ENCODE data around the gene SUMO2. TPM values are rescaled to one million over a fixed set of nuclear protein-coding genes. Genes with fewer than 3 reads are reported as not detected.

The SUMO2 gene
- total and polyA plus RNA-seq, 2 of the 13 experiments (the other 11 are each of a cell fraction or from before 2014, with no cell fraction given) = 337 to 553 TPM

DNA sequence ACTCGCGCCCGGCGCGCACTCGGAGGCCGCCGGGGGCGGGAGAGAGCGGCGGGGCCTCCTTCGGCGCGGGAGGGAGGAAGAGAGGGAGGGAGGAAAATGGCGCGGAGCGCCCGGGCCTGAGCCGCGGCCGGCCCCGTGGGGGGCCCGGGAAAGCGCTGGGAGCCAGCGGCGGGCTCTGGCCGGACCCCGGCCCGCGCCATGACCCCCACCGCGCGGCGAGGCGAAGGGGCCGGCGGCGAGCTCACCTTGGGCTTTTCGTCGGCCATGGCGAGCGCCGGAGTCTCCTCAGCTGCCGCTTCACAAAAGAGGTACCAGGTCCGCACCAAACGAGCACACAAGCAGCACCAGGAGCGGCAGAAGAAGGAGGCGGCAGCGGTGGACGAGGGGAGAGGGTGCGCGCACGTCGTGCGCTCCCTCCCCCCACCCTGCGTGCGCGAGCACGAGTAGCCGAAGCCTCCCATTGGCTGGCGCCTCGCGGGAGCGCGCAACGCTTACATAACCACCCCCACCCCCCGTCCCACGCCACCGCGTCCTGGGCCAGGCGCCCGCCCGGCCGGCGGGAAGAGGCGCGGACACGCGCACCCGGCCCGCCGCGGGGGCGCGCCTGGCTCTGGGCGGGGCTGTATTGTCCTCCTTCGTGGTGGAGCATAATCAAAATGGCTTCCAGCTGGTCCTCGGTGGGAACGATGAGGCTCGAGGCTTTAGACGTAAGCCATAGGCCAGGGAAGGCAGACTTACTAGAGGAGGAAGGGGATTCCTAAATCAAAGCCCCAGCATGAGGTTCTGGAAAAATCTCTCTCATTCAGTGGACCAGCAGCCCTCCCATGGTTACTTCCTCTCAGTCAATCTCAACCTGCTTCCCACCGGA lies at the start of gene SUMO2 (continued):
- TF ChIP-seq, protein P1, sequence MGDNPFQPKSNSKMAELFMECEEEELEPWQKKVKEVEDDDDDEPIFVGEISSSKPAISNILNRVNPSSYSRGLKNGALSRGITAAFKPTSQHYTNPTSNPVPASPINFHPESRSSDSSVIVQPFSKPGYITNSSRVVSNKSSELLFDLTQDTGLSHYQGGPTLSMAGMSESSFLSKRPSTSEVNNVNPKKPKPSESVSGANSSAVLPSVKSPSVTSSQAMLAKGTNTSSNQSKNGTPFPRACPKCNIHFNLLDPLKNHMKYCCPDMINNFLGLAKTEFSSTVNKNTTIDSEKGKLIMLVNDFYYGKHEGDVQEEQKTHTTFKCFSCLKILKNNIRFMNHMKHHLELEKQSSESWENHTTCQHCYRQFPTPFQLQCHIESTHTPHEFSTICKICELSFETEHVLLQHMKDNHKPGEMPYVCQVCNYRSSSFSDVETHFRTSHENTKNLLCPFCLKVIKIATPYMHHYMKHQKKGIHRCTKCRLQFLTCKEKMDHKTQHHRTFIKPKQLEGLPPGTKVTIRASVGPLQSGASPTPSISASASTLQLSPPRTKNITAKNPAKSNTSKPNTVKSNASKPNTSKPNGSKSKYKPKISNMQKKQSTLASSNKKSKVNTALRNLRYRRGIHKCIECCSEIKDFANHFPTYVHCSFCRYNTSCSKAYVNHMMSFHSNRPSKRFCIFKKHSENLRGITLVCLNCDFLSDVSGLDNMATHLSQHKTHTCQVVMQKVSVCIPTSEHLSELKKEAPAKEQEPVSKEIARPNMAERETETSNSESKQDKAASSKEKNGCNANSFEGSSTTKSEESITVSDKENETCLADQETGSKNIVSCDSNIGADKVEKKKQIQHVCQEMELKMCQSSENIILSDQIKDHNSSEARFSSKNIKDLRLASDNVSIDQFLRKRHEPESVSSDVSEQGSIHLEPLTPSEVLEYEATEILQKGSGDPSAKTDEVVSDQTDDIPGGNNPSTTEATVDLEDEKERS (CRISPR knock-in tag; IDR thresholded peaks at IDR 0.05) = peak; percentile 28; the same call in 1 of the 2 replicates
- no peak for TF ChIP-seq DNMT1 (CRISPR knock-in tag; IDR thresholded peaks at IDR 0.05)
- peak; percentile 86 for TF ChIP-seq ZSCAN31 (CRISPR knock-in tag; IDR thresholded peaks at IDR 0.05; ENCODE audit: low read depth)
- peak; percentile 95 for TF ChIP-seq MAZ (IDR thresholded peaks at IDR 0.05; ENCODE audit: borderline replicate concordance, low read depth, low read length)
- peak; percentile 96 for TF ChIP-seq MAZ (CRISPR knock-in tag; IDR thresholded peaks at IDR 0.05; ENCODE audit: low read depth)
- TF ChIP-seq ZNF777 (CRISPR knock-in tag; IDR thresholded peaks at IDR 0.05) = peak; percentile 61; the same call in 1 of the 2 replicates
- TF ChIP-seq, protein P2, sequence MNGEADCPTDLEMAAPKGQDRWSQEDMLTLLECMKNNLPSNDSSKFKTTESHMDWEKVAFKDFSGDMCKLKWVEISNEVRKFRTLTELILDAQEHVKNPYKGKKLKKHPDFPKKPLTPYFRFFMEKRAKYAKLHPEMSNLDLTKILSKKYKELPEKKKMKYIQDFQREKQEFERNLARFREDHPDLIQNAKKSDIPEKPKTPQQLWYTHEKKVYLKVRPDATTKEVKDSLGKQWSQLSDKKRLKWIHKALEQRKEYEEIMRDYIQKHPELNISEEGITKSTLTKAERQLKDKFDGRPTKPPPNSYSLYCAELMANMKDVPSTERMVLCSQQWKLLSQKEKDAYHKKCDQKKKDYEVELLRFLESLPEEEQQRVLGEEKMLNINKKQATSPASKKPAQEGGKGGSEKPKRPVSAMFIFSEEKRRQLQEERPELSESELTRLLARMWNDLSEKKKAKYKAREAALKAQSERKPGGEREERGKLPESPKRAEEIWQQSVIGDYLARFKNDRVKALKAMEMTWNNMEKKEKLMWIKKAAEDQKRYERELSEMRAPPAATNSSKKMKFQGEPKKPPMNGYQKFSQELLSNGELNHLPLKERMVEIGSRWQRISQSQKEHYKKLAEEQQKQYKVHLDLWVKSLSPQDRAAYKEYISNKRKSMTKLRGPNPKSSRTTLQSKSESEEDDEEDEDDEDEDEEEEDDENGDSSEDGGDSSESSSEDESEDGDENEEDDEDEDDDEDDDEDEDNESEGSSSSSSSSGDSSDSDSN (CRISPR knock-in tag; IDR thresholded peaks at IDR 0.05) = peak; percentile 76; the same call in 1 of the 2 replicates
- peak; percentile 70 for TF ChIP-seq ARID4A (CRISPR knock-in tag; IDR thresholded peaks at IDR 0.05; ENCODE audit: borderline replicate concordance)
- TF ChIP-seq, protein P3, sequence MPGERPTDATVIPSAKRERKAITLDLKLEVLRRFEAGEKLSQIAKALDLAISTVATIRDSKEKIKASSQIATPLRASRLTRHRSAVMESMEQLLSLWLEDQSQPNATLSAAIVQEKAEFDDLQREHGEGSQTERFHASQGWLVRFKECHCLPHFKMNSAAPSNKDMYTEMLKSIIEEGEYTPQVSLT (CRISPR knock-in tag; IDR thresholded peaks at IDR 0.05; ENCODE audit: borderline replicate concordance, low read depth) = no peak
- 0 out of 2 replicates have a peak, but pooled peaks have one; percentile 34 for TF ChIP-seq REXO4 (CRISPR knock-in tag; IDR thresholded peaks at IDR 0.05; ENCODE audit: borderline replicate concordance)
- TF ChIP-seq, protein P4, sequence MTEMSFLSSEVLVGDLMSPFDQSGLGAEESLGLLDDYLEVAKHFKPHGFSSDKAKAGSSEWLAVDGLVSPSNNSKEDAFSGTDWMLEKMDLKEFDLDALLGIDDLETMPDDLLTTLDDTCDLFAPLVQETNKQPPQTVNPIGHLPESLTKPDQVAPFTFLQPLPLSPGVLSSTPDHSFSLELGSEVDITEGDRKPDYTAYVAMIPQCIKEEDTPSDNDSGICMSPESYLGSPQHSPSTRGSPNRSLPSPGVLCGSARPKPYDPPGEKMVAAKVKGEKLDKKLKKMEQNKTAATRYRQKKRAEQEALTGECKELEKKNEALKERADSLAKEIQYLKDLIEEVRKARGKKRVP (CRISPR knock-in tag; IDR thresholded peaks at IDR 0.05) = peak in 1 of 2 experiments; percentile 11; a peak in 1 of 4 replicates
- TF ChIP-seq ZBTB10 (CRISPR knock-in tag; IDR thresholded peaks at IDR 0.05; ENCODE audit: borderline replicate concordance) = peak; percentile 25; the same call in 1 of the 2 replicates

Data from HepG2 (cell line).